ENCODE measurements around the gene ZNF670. TPM values are rescaled to one million over a fixed set of nuclear protein-coding genes. Genes with fewer than 3 reads are reported as not detected.

ZNF670 gene
- total and polyA plus RNA-seq, 4 donors = 0.74 to 2.3 (median 1.4) TPM

- WGBS = 92% methylated on average over 13 of the region's 13 CpGs
- DNase-seq (ENCODE audit: low spot score) = no peak
- Histone ChIP-seq H3K27ac (ENCODE audit: low read depth in 1 of 2, low read length in 2 of 2) (no peak overlapping the region), H3K9ac (ENCODE audit: low read depth in 1 of 2, low read length in 2 of 2) (no peak overlapping the region), H3K9me3 (ENCODE audit: control insufficient read depth in 4 of 4, low read length in 3 of 4) (no peaks in the 10 kb centered on the region), H3K27me3 (ENCODE audit: control insufficient read depth in 4 of 4, insufficient read depth in 4 of 4, low read length in 3 of 4) (no peaks in the 10 kb centered on the region), H3K36me3 (ENCODE audit: control insufficient read depth in 4 of 4, insufficient read depth in 3 of 4, low read depth in 1 of 4, low read length in 3 of 4) (no peaks in the 10 kb centered on the region), H3K4me1 (ENCODE audit: control insufficient read depth in 4 of 4, insufficient read depth in 4 of 4, low read length in 3 of 4) (peaks cover 0 to 24% (median 17%) of the 10 kb centered on the region in 4 donors), H3K4me3 (ENCODE audit: low read depth in 1 of 3, low read length in 3 of 3) (no peak overlapping the region)
- TF ChIP-seq ATF3 (IDR thresholded peaks at IDR 0.05) = no peak
- no peak for TF ChIP-seq GABPA (IDR thresholded peaks at IDR 0.05 in 1 of 2, conservative IDR thresholded peaks at IDR 0.05 in 1 of 2)
- TF ChIP-seq RXRA (IDR thresholded peaks at IDR 0.05) = no peak
- no peak for TF ChIP-seq HNF4G (IDR thresholded peaks at IDR 0.05)
- no peak for TF ChIP-seq YY1 (IDR thresholded peaks at IDR 0.05)
- TF ChIP-seq EGR1 (IDR thresholded peaks at IDR 0.05; ENCODE audit: low read depth in 2 of 2) = no peak
- no peak for TF ChIP-seq TAF1 (conservative IDR thresholded peaks at IDR 0.05)
- no peak for TF ChIP-seq NR2F2 (IDR thresholded peaks at IDR 0.05)
- TF ChIP-seq CTCF (IDR thresholded peaks at IDR 0.05; ENCODE audit: low read depth, low read length, missing input control) = no peak
- TF ChIP-seq FOXA1 (IDR thresholded peaks at IDR 0.05) = no peak
- TF ChIP-seq JUND (IDR thresholded peaks at IDR 0.05) = no peak
- TF ChIP-seq ZBTB33 (IDR thresholded peaks at IDR 0.05) = no peak
- no peak for TF ChIP-seq FOXA2 (IDR thresholded peaks at IDR 0.05)
- TF ChIP-seq REST (IDR thresholded peaks at IDR 0.05) = no peak
- TF ChIP-seq RAD21 (IDR thresholded peaks at IDR 0.05) = no peak
- TF ChIP-seq MAX (IDR thresholded peaks at IDR 0.05) = no peak
- no peak for TF ChIP-seq HNF4A (conservative IDR thresholded peaks at IDR 0.05)
- no peak for TF ChIP-seq SP1 (IDR thresholded peaks at IDR 0.05)
Measured at GRCh38 chr1:247114351-247115140, 35.9 kb upstream of the ZNF670 start.

Measured in liver (tissue), 9 donors.